ENCODE results near the gene SEL1L3.
A peak's percentile ranks its signal among the peaks of the same experiment; 100 is the strongest.
"Not testable (repeated sequence)": the region's sequence is repeated elsewhere in the genome, so short reads cannot be mapped to it uniquely, and the experiment has no call there.

Gene SEL1L3

GRCh38 chr4:25862411-25863346 is at the start of gene SEL1L3:
SEL1L3 (minus strand) TSS chr4:25862988; CDS start chr4:25862836, 152 bp downstream.
- DNase-seq (ENCODE audit: low read depth): no peak
- H3K4me3 ChIP-seq (ENCODE audit: low read depth, low read length): peak within 1 kb of the TSS; percentile 65
- TF ChIP-seq, protein P1, sequence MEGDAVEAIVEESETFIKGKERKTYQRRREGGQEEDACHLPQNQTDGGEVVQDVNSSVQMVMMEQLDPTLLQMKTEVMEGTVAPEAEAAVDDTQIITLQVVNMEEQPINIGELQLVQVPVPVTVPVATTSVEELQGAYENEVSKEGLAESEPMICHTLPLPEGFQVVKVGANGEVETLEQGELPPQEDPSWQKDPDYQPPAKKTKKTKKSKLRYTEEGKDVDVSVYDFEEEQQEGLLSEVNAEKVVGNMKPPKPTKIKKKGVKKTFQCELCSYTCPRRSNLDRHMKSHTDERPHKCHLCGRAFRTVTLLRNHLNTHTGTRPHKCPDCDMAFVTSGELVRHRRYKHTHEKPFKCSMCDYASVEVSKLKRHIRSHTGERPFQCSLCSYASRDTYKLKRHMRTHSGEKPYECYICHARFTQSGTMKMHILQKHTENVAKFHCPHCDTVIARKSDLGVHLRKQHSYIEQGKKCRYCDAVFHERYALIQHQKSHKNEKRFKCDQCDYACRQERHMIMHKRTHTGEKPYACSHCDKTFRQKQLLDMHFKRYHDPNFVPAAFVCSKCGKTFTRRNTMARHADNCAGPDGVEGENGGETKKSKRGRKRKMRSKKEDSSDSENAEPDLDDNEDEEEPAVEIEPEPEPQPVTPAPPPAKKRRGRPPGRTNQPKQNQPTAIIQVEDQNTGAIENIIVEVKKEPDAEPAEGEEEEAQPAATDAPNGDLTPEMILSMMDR (conservative IDR thresholded peaks at IDR 0.05; ENCODE audit: low read depth, low read length): no peak

- TF ChIP-seq, protein P1 (conservative IDR thresholded peaks at IDR 0.05; ENCODE audit: low read depth, low read length): no peak
- H3K4me3 ChIP-seq (ENCODE audit: low read depth, low read length): no peak overlapping the region
Measured at GRCh38 chr4:25911356-25911755, 48.6 kb upstream of the SEL1L3 start.

DNA sequence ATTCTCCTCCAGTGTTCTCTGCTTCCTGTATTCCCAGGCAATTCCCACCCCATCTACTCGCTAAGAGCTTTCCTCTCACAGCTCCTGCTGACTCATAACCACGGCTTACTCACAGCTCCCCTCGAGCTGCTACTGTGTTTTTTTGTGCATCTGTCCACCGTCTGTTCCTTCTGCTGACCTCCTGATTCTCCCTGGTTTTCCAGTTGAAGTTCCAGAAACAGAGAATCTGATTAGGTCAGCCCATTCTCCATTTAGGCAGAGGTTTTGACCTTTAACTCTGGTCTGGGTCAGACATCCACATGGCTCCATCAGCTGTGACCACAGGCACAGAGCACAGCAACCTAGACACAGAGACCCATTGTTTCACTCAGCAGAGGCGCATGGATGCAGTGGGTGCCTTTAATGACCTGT is 45.7 kb upstream of the SEL1L3 start:
- peak; percentile 91 for DNase-seq (ENCODE audit: low read depth)
- TF ChIP-seq, protein P1 (conservative IDR thresholded peaks at IDR 0.05; ENCODE audit: low read depth, low read length): no peak
- H3K4me3 ChIP-seq (ENCODE audit: low read depth, low read length): no peak overlapping the region

More at GRCh38 chr4:25911356-25911755, 48.6 kb upstream of the SEL1L3 start:
- no peak for DNase-seq (ENCODE audit: low read depth)

GRCh38 chr4:25906113-25906512 is 43.3 kb upstream of the SEL1L3 start:
- not testable (repeated sequence) for DNase-seq (ENCODE audit: low read depth); H3K4me3 ChIP-seq (ENCODE audit: low read depth, low read length)

DNA sequence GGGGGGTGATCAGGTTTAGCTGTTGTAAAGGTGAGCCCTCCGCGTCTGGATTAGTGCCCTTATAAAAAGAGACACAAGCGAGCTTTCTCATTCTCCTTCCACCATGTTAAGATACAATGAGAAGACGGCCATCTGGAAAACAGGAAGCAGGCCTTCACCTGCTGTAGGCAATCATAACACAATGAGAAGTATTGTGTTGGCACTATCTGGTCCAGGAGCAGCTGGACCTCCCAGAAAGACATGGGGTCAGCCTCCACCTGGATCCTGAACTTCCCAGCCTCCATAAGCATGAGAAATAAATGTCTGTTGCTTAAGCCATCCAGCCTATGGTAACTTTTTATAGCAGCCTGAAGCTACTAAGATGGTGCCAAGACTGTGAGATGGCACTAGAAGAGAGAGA is 42.6 kb upstream of the SEL1L3 start:
- DNase-seq (ENCODE audit: low read depth): no peak
- H3K4me3 ChIP-seq (ENCODE audit: low read depth, low read length): no peak overlapping the region
- TF ChIP-seq, protein P1 (conservative IDR thresholded peaks at IDR 0.05; ENCODE audit: low read depth, low read length): no peak

- no peak overlapping the region for H3K4me3 ChIP-seq (ENCODE audit: low read depth, low read length)
- TF ChIP-seq, protein P1 (conservative IDR thresholded peaks at IDR 0.05; ENCODE audit: low read depth, low read length): no peak
- no peak for DNase-seq (ENCODE audit: low read depth)
Measured at GRCh38 chr4:25904748-25905082, 41.9 kb upstream of the SEL1L3 start.

GRCh38 chr4:25903900-25904747 is 41.3 kb upstream of the SEL1L3 start:
- TF ChIP-seq, protein P1 (conservative IDR thresholded peaks at IDR 0.05; ENCODE audit: low read depth, low read length): no peak
- no peak for DNase-seq (ENCODE audit: low read depth)
- no peak overlapping the region for H3K4me3 ChIP-seq (ENCODE audit: low read depth, low read length)

Data from choroid plexus epithelial cell (primary cell).